WTC11 (cell line): ENCODE results near the gene DPYSL4. TPM values are rescaled to one million over a fixed set of nuclear protein-coding genes. Genes with fewer than 3 reads are reported as not detected.

Experiments
- ATAC-seq: fragments of 200-7000 bp; cut with Tn5 transposase; 2 replicates; pipeline ENCODE4 v1.10.0; 2021; ENCODE audit warnings: mild to moderate bottlenecking, moderate library complexity
- CTCF ChIA-PET: fragments of 300-600 bp; sonication (Branson Sonifier 250); formaldehyde crosslinking; loops from one replicate; lab custom pipeline; 2021; ENCODE audit warnings: antibody characterized with exemption; lab: Charles Lee
- POLR2A ChIA-PET: fragments of 350-600 bp; sonication (Branson Sonifier 250); formaldehyde crosslinking; loops from one replicate; lab custom pipeline; 2021; ENCODE audit warnings: antibody characterized with exemption; lab: Charles Lee
- DNase-seq: peaks from one replicate; pipeline ENCODE4 v3.0.0; 2021; ENCODE audit warnings: low spot score
- H3K27ac Mint-ChIP-seq: 2 replicates; pipeline ENCODE4 v1.8.0; 2021; ENCODE audit warnings: mixed read lengths
- H3K27me3 Mint-ChIP-seq: 2 replicates; pipeline ENCODE4 v1.8.0; 2021; ENCODE audit warnings: low read depth, mild to moderate bottlenecking, moderate library complexity, mixed read lengths
- H3K36me3 Mint-ChIP-seq: 2 replicates; pipeline ENCODE4 v1.8.0; 2021; ENCODE audit warnings: mixed read lengths
- H3K4me1 Mint-ChIP-seq: 2 replicates; pipeline ENCODE4 v1.8.0; 2022; ENCODE audit warnings: mixed read lengths
- H3K4me3 Mint-ChIP-seq: 2 replicates; pipeline ENCODE4 v1.8.0; 2021; ENCODE audit warnings: mild to moderate bottlenecking, moderate library complexity, mixed read lengths
- H3K9me3 Mint-ChIP-seq: 2 replicates; pipeline ENCODE4 v1.8.0; 2021; ENCODE audit warnings: mixed read lengths
- CTCF ChIP-seq: fragments of 200-600 bp; IDR thresholded peaks from 2 replicates; pipeline ENCODE4 v1.8.0; 2022; ENCODE audit warnings: antibody characterized with exemption
- E2F1 ChIP-seq: sonication (generic); formaldehyde crosslinking; IDR thresholded peaks from 2 replicates; pipeline ENCODE4 v1.8.0; 2022; ENCODE audit warnings: mild to moderate bottlenecking, missing genetic modification reagents
- ETV6 ChIP-seq: sonication (generic); formaldehyde crosslinking; IDR thresholded peaks from 2 replicates; pipeline ENCODE4 v1.8.1; 2022; ENCODE audit warnings: mild to moderate bottlenecking, missing genetic modification reagents
- FOXP1 ChIP-seq: sonication (generic); formaldehyde crosslinking; IDR thresholded peaks from 2 replicates; pipeline ENCODE4 v1.8.0; 2022; ENCODE audit warnings: missing genetic modification reagents, mild to moderate bottlenecking, moderate library complexity, borderline replicate concordance
- MAX ChIP-seq: sonication (generic); formaldehyde crosslinking; IDR thresholded peaks from 2 replicates; pipeline ENCODE4 v1.8.0; 2022; ENCODE audit warnings: mild to moderate bottlenecking, missing genetic modification reagents
- NR1H2 ChIP-seq: sonication (generic); formaldehyde crosslinking; IDR thresholded peaks from 2 replicates; pipeline ENCODE4 v1.9.0; 2021; ENCODE audit warnings: mild to moderate bottlenecking, moderate library complexity, missing genetic modification reagents
- PRRX2 ChIP-seq: fragments of 250-450 bp; sonication (Bioruptor Pico); IDR thresholded peaks from 2 replicates; pipeline ENCODE4 v1.8.0; 2021; ENCODE audit warnings: mild to moderate bottlenecking
- RELA ChIP-seq: sonication (generic); formaldehyde crosslinking; IDR thresholded peaks from 2 replicates; pipeline ENCODE4 v1.8.1; 2022; ENCODE audit warnings: missing genetic modification reagents, mild to moderate bottlenecking, borderline replicate concordance
- RORB ChIP-seq: fragments of 250-450 bp; sonication (Bioruptor Pico); IDR thresholded peaks from 2 replicates; pipeline ENCODE4 v1.9.0; 2021; ENCODE audit warnings: mild to moderate bottlenecking
- SP1 ChIP-seq: sonication (generic); formaldehyde crosslinking; conservative IDR thresholded peaks from 2 replicates; pipeline ENCODE4 v1.8.1; 2022; ENCODE audit warnings: missing genetic modification reagents
- ZNF396 ChIP-seq: fragments of 250-450 bp; sonication (Bioruptor Pico); IDR thresholded peaks from 2 replicates; pipeline ENCODE4 v1.8.0; 2021; ENCODE audit warnings: mild to moderate bottlenecking, moderate library complexity, borderline replicate concordance
- ZNF671 ChIP-seq: fragments of 250-450 bp; sonication (Bioruptor Pico); IDR thresholded peaks from 2 replicates; pipeline ENCODE4 v1.8.0; 2021; ENCODE audit warnings: mild to moderate bottlenecking
- total RNA-seq: library from RNA; stranded (reverse); gene quantifications from 3 replicates; pipeline ENCODE4 v1.2.3, GENCODE V29; 2021
- TF ChIP-seq, protein P1 (sequence below): fragments of 250-450 bp; sonication (Bioruptor Pico); IDR thresholded peaks from 2 replicates; pipeline ENCODE4 v1.9.0; 2021; ENCODE audit warnings: mild to moderate bottlenecking
- TF ChIP-seq, protein P2 (sequence below): sonication (generic); formaldehyde crosslinking; conservative IDR thresholded peaks from 2 replicates; pipeline ENCODE4 v1.8.1; 2023; ENCODE audit warnings: mild to moderate bottlenecking, low read depth, missing genetic modification reagents, moderate library complexity
- TF ChIP-seq, protein P3 (sequence below): sonication (generic); formaldehyde crosslinking; IDR thresholded peaks from 2 replicates; pipeline ENCODE4 v1.8.0; 2023; ENCODE audit warnings: mild to moderate bottlenecking, missing genetic modification reagents
- TF ChIP-seq, protein P4 (sequence below): sonication (generic); formaldehyde crosslinking; IDR thresholded peaks from 2 replicates; pipeline ENCODE4 v1.8.1; 2022; ENCODE audit warnings: mild to moderate bottlenecking, missing genetic modification reagents, moderate library complexity, borderline replicate concordance

The DPYSL4 gene
- total RNA-seq, 1 experiment from 2014 or later: 17.0 TPM

DNA sequence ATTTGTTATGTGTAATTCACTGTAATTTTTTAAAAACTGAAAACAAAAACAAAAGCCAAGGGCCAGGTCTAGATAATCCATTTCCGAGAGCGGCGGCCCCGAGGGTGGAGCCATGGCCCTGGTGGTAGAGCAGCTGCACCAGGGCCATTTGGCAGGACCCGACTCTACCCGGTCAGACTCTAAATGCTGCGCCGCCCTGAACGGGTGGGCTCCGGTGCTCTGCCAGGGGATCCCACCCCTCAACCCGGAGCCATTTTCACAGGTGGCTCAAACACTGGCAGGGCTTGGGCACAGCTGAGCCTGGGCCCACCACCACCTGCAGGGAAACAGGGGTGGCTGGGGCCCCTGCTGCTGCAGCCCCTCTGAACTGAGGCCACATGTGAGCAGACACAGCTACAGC, 56.9 kb downstream of the DPYSL4 start (continued):
- TF ChIP-seq, protein P1, sequence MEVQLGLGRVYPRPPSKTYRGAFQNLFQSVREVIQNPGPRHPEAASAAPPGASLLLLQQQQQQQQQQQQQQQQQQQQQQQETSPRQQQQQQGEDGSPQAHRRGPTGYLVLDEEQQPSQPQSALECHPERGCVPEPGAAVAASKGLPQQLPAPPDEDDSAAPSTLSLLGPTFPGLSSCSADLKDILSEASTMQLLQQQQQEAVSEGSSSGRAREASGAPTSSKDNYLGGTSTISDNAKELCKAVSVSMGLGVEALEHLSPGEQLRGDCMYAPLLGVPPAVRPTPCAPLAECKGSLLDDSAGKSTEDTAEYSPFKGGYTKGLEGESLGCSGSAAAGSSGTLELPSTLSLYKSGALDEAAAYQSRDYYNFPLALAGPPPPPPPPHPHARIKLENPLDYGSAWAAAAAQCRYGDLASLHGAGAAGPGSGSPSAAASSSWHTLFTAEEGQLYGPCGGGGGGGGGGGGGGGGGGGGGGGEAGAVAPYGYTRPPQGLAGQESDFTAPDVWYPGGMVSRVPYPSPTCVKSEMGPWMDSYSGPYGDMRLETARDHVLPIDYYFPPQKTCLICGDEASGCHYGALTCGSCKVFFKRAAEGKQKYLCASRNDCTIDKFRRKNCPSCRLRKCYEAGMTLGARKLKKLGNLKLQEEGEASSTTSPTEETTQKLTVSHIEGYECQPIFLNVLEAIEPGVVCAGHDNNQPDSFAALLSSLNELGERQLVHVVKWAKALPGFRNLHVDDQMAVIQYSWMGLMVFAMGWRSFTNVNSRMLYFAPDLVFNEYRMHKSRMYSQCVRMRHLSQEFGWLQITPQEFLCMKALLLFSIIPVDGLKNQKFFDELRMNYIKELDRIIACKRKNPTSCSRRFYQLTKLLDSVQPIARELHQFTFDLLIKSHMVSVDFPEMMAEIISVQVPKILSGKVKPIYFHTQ (CRISPR knock-in tag): no peak
- TF ChIP-seq PRRX2 (CRISPR knock-in tag): no peak

- POLR2A ChIA-PET: no interaction called here
- H3K4me3 Mint-ChIP-seq: no peak overlapping the region
- no peaks in the 10 kb centered on the region for H3K9me3 Mint-ChIP-seq
- CTCF ChIA-PET: no interaction called here
- ATAC-seq (no peak), DNase-seq (no peak)
- no peaks in the 10 kb centered on the region for H3K27me3 Mint-ChIP-seq
- no peak overlapping the region for H3K27ac Mint-ChIP-seq
- H3K4me1 Mint-ChIP-seq: no peaks in the 10 kb centered on the region
- H3K36me3 Mint-ChIP-seq: no peaks in the 10 kb centered on the region
- TF ChIP-seq RORB (CRISPR knock-in tag) (no peak), MAX (no peak), ZNF671 (no peak), NR1H2 (CRISPR knock-in tag) (no peak), CTCF (no peak), FOXP1 (CRISPR knock-in tag) (no peak), SP1 (no peak), ETV6 (CRISPR knock-in tag) (no peak), ZNF396 (no peak), RELA (CRISPR knock-in tag) (no peak), E2F1 (CRISPR knock-in tag) (no peak)
- TF ChIP-seq, protein P2, sequence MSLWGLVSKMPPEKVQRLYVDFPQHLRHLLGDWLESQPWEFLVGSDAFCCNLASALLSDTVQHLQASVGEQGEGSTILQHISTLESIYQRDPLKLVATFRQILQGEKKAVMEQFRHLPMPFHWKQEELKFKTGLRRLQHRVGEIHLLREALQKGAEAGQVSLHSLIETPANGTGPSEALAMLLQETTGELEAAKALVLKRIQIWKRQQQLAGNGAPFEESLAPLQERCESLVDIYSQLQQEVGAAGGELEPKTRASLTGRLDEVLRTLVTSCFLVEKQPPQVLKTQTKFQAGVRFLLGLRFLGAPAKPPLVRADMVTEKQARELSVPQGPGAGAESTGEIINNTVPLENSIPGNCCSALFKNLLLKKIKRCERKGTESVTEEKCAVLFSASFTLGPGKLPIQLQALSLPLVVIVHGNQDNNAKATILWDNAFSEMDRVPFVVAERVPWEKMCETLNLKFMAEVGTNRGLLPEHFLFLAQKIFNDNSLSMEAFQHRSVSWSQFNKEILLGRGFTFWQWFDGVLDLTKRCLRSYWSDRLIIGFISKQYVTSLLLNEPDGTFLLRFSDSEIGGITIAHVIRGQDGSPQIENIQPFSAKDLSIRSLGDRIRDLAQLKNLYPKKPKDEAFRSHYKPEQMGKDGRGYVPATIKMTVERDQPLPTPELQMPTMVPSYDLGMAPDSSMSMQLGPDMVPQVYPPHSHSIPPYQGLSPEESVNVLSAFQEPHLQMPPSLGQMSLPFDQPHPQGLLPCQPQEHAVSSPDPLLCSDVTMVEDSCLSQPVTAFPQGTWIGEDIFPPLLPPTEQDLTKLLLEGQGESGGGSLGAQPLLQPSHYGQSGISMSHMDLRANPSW (CRISPR knock-in tag): no peak
- TF ChIP-seq, protein P3, sequence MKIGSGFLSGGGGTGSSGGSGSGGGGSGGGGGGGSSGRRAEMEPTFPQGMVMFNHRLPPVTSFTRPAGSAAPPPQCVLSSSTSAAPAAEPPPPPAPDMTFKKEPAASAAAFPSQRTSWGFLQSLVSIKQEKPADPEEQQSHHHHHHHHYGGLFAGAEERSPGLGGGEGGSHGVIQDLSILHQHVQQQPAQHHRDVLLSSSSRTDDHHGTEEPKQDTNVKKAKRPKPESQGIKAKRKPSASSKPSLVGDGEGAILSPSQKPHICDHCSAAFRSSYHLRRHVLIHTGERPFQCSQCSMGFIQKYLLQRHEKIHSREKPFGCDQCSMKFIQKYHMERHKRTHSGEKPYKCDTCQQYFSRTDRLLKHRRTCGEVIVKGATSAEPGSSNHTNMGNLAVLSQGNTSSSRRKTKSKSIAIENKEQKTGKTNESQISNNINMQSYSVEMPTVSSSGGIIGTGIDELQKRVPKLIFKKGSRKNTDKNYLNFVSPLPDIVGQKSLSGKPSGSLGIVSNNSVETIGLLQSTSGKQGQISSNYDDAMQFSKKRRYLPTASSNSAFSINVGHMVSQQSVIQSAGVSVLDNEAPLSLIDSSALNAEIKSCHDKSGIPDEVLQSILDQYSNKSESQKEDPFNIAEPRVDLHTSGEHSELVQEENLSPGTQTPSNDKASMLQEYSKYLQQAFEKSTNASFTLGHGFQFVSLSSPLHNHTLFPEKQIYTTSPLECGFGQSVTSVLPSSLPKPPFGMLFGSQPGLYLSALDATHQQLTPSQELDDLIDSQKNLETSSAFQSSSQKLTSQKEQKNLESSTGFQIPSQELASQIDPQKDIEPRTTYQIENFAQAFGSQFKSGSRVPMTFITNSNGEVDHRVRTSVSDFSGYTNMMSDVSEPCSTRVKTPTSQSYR: no peak
- TF ChIP-seq, protein P4, sequence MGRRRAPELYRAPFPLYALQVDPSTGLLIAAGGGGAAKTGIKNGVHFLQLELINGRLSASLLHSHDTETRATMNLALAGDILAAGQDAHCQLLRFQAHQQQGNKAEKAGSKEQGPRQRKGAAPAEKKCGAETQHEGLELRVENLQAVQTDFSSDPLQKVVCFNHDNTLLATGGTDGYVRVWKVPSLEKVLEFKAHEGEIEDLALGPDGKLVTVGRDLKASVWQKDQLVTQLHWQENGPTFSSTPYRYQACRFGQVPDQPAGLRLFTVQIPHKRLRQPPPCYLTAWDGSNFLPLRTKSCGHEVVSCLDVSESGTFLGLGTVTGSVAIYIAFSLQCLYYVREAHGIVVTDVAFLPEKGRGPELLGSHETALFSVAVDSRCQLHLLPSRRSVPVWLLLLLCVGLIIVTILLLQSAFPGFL (CRISPR knock-in tag): no peak
- TF ChIP-seq, protein P1 (CRISPR knock-in tag): no peak
These were observed 58.3 kb downstream of the DPYSL4 start for GRCh38 chr10:132245056-132245455.
